ENCODE measurements around the gene POLE2. TPM values are rescaled to one million over a fixed set of nuclear protein-coding genes. Genes with fewer than 3 reads are reported as not detected.

POLE2 gene
- polyA plus RNA-seq, 1 donor from 2014 or later: not detected

DNA sequence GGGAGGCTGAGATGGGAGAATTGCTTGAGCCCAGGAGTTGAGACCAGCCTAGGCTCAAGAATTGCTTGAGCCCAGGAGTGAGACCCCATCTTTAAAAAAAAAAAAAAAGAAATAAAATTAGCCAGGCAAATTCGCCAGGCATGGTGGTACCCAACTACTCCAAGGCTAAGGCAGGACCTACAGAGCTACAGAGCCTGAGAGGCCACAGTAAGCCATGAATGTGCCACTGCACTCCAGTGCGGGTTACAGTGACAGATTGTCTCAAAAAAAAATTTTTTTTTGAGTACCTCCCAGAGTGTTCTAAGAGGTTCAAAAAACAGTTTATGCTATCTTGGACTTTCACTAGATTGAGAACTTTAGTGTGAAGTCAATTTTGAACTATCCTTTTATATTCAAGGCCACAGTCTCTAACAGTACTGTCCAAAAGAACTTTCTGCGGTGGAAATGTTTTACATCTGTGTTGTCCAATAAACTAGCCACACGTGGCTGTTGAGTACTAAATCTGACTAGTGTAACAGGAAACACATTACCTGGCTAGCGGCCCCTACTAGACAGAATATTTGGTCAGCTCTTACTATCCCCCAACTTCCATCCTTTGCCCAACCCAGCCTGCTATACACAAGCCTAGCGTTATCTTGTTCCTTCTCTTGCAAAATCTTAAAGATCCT, 70.0 kb downstream of the POLE2 start:
- no peaks in the 10 kb centered on the region for H3K9me3 Mint-ChIP-seq
- no peaks in the 10 kb centered on the region for H3K27me3 Mint-ChIP-seq
- peak overlapping the region; percentile 79 to 99 (median 99) for H3K27ac Mint-ChIP-seq
- H3K4me3 Mint-ChIP-seq: peak overlapping the region in 3 of 4 donors; percentile 71 to 99 (median 99)
- peaks cover 30 to 41% (median 33%) of the 10 kb centered on the region in 3 donors for H3K4me1 Mint-ChIP-seq
- peaks cover 3% of the 10 kb centered on the region for H3K36me3 Mint-ChIP-seq

- Mint-ChIP-seq H3K27ac (peak overlapping the region in 1 of 3 donors; percentile 74), H3K4me3 (peak overlapping the region in 2 of 4 donors; percentile 26 to 47), H3K27me3 (no peaks in the 10 kb centered on the region), H3K36me3 (peaks cover 2% of the 10 kb centered on the region), H3K4me1 (peaks cover 18 to 26% (median 20%) of the 10 kb centered on the region in 3 donors), H3K9me3 (no peaks in the 10 kb centered on the region)
These were observed 72.2 kb downstream of the POLE2 start for GRCh38 chr14:49615776-49616175.

- peaks cover 14 to 16% (median 16%) of the 10 kb centered on the region in 3 donors for H3K4me1 Mint-ChIP-seq
- H3K27ac Mint-ChIP-seq: peak overlapping the region; percentile 14 to 74 (median 57)
- no peaks in the 10 kb centered on the region for H3K36me3 Mint-ChIP-seq
- H3K9me3 Mint-ChIP-seq: no peaks in the 10 kb centered on the region
- peak overlapping the region in 1 of 4 donors; percentile 56 for H3K4me3 Mint-ChIP-seq
- H3K27me3 Mint-ChIP-seq: no peaks in the 10 kb centered on the region
These were observed 73.8 kb downstream of the POLE2 start for GRCh38 chr14:49614196-49614595.

GRCh38 chr14:49612671-49613070, 75.3 kb downstream of the POLE2 start:
- no peak overlapping the region for H3K4me3 Mint-ChIP-seq
- no peaks in the 10 kb centered on the region for H3K27me3 Mint-ChIP-seq
- no peaks in the 10 kb centered on the region for H3K36me3 Mint-ChIP-seq
- no peak overlapping the region for H3K27ac Mint-ChIP-seq
- no peaks in the 10 kb centered on the region for H3K9me3 Mint-ChIP-seq
- peaks cover 5 to 9% (median 6%) of the 10 kb centered on the region in 3 donors for H3K4me1 Mint-ChIP-seq

GRCh38 chr14:49612251-49612650, 75.8 kb downstream of the POLE2 start:
- Mint-ChIP-seq H3K27ac (no peak overlapping the region), H3K36me3 (no peaks in the 10 kb centered on the region), H3K9me3 (no peaks in the 10 kb centered on the region), H3K4me3 (no peak overlapping the region), H3K4me1 (peaks cover 2 to 5% (median 4%) of the 10 kb centered on the region in 3 donors), H3K27me3 (no peaks in the 10 kb centered on the region)

DNA sequence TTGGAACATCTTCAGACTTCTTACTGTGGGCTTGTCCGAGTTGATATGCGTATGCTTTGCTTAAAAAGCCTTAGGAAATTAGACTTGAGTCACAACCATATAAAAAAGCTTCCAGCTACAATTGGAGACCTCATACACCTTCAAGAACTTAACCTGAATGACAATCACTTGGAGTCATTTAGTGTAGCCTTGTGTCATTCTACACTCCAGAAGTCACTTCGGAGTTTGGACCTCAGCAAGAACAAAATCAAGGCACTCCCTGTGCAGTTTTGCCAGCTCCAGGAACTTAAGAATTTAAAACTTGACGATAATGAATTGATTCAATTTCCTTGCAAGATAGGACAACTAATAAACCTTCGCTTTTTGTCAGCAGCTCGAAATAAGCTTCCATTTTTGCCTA, 80.4 kb downstream of the POLE2 start:
- Mint-ChIP-seq H3K36me3 (peaks cover 3% of the 10 kb centered on the region), H3K27ac (no peak overlapping the region), H3K4me1 (peaks cover 0 to 3% (median 0%) of the 10 kb centered on the region in 3 donors), H3K27me3 (no peaks in the 10 kb centered on the region), H3K9me3 (no peaks in the 10 kb centered on the region), H3K4me3 (no peak overlapping the region)

DNA sequence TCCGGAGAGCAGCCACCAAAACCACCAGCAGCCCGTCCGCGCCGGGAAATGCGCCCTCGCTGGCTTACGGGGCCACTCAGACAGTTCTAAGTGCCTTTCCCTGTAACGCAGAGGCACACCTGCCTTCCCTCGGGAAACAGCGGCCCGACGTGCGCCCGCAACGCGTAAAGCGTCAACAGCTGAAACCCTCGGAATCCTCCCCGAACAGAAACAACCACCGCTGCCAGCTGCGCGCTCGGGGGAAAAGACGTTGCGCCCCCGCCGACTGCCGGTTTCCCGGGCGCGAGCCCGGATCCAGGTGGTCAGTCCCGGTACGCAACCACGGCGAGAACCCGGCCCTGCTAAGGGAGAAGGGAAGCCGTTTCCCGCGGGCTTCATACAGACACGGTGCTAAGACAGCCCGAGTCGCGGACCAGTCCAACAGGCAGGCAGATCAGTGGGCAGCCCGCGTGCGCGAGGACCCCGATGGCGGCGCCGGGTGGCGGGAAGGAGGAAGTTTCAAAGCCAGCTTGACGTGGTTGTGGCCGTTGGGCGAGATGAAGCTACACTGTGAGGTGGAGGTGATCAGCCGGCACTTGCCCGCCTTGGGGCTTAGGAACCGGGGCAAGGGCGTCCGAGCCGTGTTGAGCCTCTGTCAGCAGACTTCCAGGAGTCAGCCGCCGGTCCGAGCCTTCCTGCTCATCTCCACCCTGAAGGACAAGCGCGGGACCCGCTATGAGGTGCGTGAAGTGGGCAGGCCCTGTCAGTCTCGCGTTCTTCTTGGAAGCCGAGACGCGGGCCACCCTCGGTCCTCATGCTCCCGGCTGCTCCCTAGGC, 89.3 kb downstream of the POLE2 start, which contains the start of gene LRR1:
LRR1 (plus strand) TSS at position 456 of the 816 bp plus-strand sequence; CDS start at position 537, 81 bp downstream.
- Mint-ChIP-seq H3K4me3 (peak within 1 kb of the TSS; percentile 96 to 99 (median 96)), H3K9me3 (no peaks in the 10 kb centered on the region), H3K36me3 (no peaks in the 10 kb centered on the region), H3K4me1 (peaks cover 28 to 50% (median 34%) of the 10 kb centered on the region in 3 donors), H3K27me3 (no peaks in the 10 kb centered on the region), H3K27ac (peak within 1 kb of the TSS; percentile 96 to 100 (median 96))

GRCh38 chr14:49598189-49598484, 89.9 kb downstream of the POLE2 start:
- no peaks in the 10 kb centered on the region for H3K36me3 Mint-ChIP-seq
- no peaks in the 10 kb centered on the region for H3K9me3 Mint-ChIP-seq
- peak overlapping the region; percentile 96 to 99 (median 96) for H3K4me3 Mint-ChIP-seq
- H3K27ac Mint-ChIP-seq: peak overlapping the region; percentile 96 to 100 (median 96)
- no peaks in the 10 kb centered on the region for H3K27me3 Mint-ChIP-seq
- peaks cover 28 to 50% (median 35%) of the 10 kb centered on the region in 3 donors for H3K4me1 Mint-ChIP-seq

DNA sequence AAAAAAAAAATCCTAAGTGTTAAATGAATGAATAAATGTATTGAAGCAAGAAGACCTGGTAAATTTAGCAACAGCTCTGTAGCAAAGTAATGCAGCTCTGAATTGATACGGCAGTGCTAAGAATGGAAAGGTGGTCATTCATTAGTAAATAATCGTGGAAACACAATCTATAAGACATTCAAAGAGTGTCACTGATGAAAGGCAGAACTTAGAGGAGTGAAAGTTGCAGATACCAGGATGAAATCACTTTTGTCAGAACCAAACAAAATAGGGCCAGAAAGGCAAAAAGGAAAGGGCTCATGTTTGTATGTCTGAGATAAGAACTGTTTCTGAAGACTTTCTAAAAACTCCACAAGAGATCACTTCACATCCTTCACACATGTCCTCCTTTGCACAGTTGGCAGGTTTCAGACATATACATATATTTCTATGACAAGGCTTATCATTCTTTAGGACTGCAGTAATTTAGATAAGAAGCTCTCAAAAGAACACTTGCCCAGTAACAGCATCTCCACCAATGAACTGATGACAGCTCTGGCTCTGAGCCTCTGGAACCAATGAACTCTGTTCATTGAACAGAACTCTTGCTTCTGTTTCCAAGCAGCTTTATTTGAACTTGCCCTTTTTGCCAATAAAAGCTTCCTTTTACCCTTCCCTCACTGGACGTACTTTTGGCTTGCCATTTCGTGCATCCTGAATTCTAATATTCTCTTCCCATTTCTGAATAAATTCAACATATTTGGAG, 93.5 kb downstream of the POLE2 start:
- H3K4me1 Mint-ChIP-seq: peaks cover 25 to 52% (median 33%) of the 10 kb centered on the region in 3 donors
- H3K27me3 Mint-ChIP-seq: no peaks in the 10 kb centered on the region
- H3K27ac Mint-ChIP-seq: peak overlapping the region; percentile 94 to 96 (median 95)
- H3K36me3 Mint-ChIP-seq: no peaks in the 10 kb centered on the region
- no peaks in the 10 kb centered on the region for H3K9me3 Mint-ChIP-seq
- H3K4me3 Mint-ChIP-seq: peak overlapping the region; percentile 44 to 84 (median 60)

Other genes starting within 250 kb of the POLE2 start
- gene RPS29, start 101.8 kb downstream of the POLE2 start, polyA plus RNA-seq: 10,099 TPM
- 10.1 TPM for gene LRR1, start 89.3 kb downstream of the POLE2 start, polyA plus RNA-seq
- gene RPL36AL, start 67.6 kb downstream of the POLE2 start, polyA plus RNA-seq: 504 TPM
- 31.3 TPM for gene MGAT2, start 67.4 kb downstream of the POLE2 start, polyA plus RNA-seq
- gene DNAAF2, start 53.0 kb downstream of the POLE2 start, polyA plus RNA-seq: 33.4 TPM
- 2.6 TPM for gene KLHDC1, start 4.9 kb upstream of the POLE2 start, polyA plus RNA-seq
- gene KLHDC2, start 79.9 kb upstream of the POLE2 start, polyA plus RNA-seq: 48.1 TPM
- gene NEMF, start 164.6 kb upstream of the POLE2 start, polyA plus RNA-seq: 55.9 TPM
- 222 TPM for gene ARF6, start 204.9 kb upstream of the POLE2 start, polyA plus RNA-seq